ENCODE measurements around the gene PTPRO.

PTPRO gene

DNA sequence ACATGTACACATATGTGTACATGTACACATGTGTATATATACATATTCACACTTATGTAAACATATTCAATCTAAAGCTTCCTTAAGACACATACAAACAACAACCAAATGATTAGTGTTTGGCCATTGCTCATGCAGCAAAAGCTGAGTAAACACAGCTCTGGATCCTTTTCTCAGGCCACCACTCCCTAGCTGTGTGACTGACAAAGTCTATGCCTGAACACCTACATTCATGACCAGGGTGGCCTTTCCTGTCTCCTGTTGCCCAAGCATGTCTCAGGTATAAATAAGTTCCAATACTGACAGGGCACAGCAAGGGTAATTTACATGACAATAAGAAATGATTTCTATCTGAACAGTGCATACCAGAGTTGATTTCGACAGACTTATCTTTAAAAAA lies 1.4 kb upstream of the PTPRO start:
- H3K4me3 ChIP-seq (ENCODE audit: low read depth, low read length): no peak overlapping the region
- DNase-seq (ENCODE audit: low read depth): no peak
- TF ChIP-seq, protein P1, sequence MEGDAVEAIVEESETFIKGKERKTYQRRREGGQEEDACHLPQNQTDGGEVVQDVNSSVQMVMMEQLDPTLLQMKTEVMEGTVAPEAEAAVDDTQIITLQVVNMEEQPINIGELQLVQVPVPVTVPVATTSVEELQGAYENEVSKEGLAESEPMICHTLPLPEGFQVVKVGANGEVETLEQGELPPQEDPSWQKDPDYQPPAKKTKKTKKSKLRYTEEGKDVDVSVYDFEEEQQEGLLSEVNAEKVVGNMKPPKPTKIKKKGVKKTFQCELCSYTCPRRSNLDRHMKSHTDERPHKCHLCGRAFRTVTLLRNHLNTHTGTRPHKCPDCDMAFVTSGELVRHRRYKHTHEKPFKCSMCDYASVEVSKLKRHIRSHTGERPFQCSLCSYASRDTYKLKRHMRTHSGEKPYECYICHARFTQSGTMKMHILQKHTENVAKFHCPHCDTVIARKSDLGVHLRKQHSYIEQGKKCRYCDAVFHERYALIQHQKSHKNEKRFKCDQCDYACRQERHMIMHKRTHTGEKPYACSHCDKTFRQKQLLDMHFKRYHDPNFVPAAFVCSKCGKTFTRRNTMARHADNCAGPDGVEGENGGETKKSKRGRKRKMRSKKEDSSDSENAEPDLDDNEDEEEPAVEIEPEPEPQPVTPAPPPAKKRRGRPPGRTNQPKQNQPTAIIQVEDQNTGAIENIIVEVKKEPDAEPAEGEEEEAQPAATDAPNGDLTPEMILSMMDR (IDR thresholded peaks at IDR 0.05; ENCODE audit: insufficient read depth, low read depth, low read length, missing control alignments): no peak

- TF ChIP-seq, protein P1 (IDR thresholded peaks at IDR 0.05; ENCODE audit: insufficient read depth, low read depth, low read length, missing control alignments): no peak
- no peak overlapping the region for H3K4me3 ChIP-seq (ENCODE audit: low read depth, low read length)
- no peak for DNase-seq (ENCODE audit: low read depth)
These were observed 1.2 kb downstream of the PTPRO start for GRCh38 chr12:15323480-15323879.

DNA sequence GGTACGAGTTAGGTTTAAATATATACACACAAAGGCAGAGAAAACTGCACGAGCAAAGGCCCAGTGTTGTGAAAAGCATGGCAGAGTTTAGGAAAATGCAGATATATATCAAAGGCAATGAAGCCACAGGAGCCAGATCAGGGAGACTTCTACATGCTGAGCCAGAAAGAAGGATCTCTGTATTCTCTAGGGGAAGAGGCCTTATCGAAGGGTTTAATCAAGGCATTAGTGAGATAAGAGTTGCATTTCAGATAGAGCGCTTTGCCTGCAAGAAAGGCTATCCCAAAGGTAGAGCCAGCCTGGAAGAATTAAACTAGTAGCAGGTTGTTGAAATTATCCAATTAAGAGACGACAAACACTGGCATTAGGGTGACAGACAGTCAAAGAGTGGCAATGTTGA lies 7.6 kb downstream of the PTPRO start:
- no peak for DNase-seq (ENCODE audit: low read depth)
- TF ChIP-seq, protein P1 (IDR thresholded peaks at IDR 0.05; ENCODE audit: insufficient read depth, low read depth, low read length, missing control alignments): no peak
- no peak overlapping the region for H3K4me3 ChIP-seq (ENCODE audit: low read depth, low read length)

DNA sequence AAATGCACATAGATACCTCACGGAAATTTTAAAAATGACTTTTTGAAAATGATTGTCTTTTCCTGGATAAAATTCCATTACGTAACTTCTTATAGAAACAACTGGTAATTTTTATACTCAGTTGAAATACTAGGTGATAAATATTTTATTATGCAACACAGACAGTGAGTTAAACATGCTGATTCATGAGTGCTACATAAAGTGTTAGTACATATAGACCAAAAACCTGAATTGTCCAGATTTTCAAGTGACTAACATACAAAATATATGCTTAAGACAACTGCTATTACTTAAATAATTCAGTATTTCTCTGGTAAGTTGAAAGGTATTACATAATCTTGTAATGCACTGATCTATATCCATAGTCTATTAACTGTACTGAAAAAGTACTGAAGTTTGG lies 11.9 kb downstream of the PTPRO start:
- DNase-seq (ENCODE audit: low read depth): no peak
- TF ChIP-seq, protein P1 (IDR thresholded peaks at IDR 0.05; ENCODE audit: insufficient read depth, low read depth, low read length, missing control alignments): no peak
- no peak overlapping the region for H3K4me3 ChIP-seq (ENCODE audit: low read depth, low read length)

DNA sequence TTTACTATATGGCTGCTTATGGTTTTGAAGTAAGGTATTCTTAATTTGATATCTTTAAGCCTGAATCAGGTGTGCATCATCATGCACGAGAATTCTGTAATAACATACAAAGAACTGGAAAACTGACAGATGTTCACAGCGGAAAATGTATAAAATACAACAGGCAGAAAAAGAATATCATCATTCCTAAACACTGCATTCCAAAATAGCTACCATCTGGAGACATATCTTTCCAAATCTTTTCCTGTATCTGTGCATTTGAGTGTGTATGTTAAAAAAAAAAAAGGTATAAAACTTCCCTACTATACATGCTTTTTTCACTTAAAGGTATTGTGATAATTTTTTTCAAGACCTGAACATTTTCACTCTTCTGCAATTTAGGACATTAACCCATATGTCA lies 13.7 kb downstream of the PTPRO start:
- no peak overlapping the region for H3K4me3 ChIP-seq (ENCODE audit: low read depth, low read length)
- TF ChIP-seq, protein P1 (IDR thresholded peaks at IDR 0.05; ENCODE audit: insufficient read depth, low read depth, low read length, missing control alignments): no peak
- no peak for DNase-seq (ENCODE audit: low read depth)

- DNase-seq (ENCODE audit: low read depth): no peak
- no peak overlapping the region for H3K4me3 ChIP-seq (ENCODE audit: low read depth, low read length)
- TF ChIP-seq, protein P1 (IDR thresholded peaks at IDR 0.05; ENCODE audit: insufficient read depth, low read depth, low read length, missing control alignments): no peak
These were observed 14.7 kb downstream of the PTPRO start for GRCh38 chr12:15336768-15337553.

DNA sequence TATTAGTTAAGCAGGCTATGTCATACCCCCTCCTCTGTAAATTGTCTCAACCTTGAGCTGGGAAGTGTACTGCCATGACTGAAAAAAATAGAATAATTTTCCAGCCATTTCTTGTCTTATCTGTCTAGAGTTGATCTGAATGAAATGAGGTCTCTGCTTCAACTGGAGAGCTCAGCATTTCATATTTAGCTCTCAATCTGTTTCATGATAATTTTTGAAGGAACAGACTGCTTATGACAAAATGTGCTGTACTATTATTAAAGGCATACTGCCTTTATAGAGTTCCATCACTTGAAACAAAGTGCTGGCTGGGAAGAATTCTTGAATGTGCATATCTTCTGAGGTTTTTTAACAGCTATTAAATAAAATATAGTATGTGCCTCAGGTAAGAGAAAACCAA lies 19.1 kb downstream of the PTPRO start:
- DNase-seq (ENCODE audit: low read depth): no peak
- no peak overlapping the region for H3K4me3 ChIP-seq (ENCODE audit: low read depth, low read length)
- TF ChIP-seq, protein P1 (IDR thresholded peaks at IDR 0.05; ENCODE audit: insufficient read depth, low read depth, low read length, missing control alignments): no peak
